WTC11 (cell line): Measurements from ENCODE around the gene HSPBAP1. TPM values are rescaled to one million over a fixed set of nuclear protein-coding genes. Genes with fewer than 3 reads are reported as not detected.

Source experiments
- HMGA2 ChIP-seq: fragments of 250-450 bp; sonication (Bioruptor Pico); IDR thresholded peaks from 2 replicates; pipeline ENCODE4 v1.4.0; 2021; ENCODE audit warnings: mild to moderate bottlenecking, moderate library complexity
- OVOL2 ChIP-seq: fragments of 250-450 bp; sonication (Bioruptor Pico); IDR thresholded peaks from 2 replicates; pipeline ENCODE4 v1.9.0; 2021; ENCODE audit warnings: mild to moderate bottlenecking, borderline replicate concordance
- SMAD4 ChIP-seq: sonication (generic); formaldehyde crosslinking; IDR thresholded peaks from 2 replicates; pipeline ENCODE4 v1.8.0; 2022; ENCODE audit warnings: mild to moderate bottlenecking, missing genetic modification reagents
- total RNA-seq: library from RNA; stranded (reverse); gene quantifications from 3 replicates; pipeline ENCODE4 v1.2.3, GENCODE V29; 2021
- TF ChIP-seq, protein P1 (sequence below): sonication (generic); formaldehyde crosslinking; IDR thresholded peaks from 2 replicates; pipeline ENCODE4 v1.8.1; 2023; ENCODE audit warnings: mild to moderate bottlenecking, moderate library complexity, missing genetic modification reagents
- TF ChIP-seq, protein P2 (sequence below): sonication (generic); formaldehyde crosslinking; IDR thresholded peaks from 2 replicates; pipeline ENCODE4 v1.8.1; 2023; ENCODE audit warnings: mild to moderate bottlenecking, missing genetic modification reagents, borderline replicate concordance
- TF ChIP-seq, protein P3 (sequence below): sonication (generic); formaldehyde crosslinking; IDR thresholded peaks from 2 replicates; pipeline ENCODE4 v1.8.1; 2023; ENCODE audit warnings: mild to moderate bottlenecking, missing genetic modification reagents
- TF ChIP-seq, protein P4 (sequence below): sonication (generic); formaldehyde crosslinking; IDR thresholded peaks from 2 replicates; pipeline ENCODE4 v1.8.1; 2023; ENCODE audit warnings: mild to moderate bottlenecking, missing genetic modification reagents
- TF ChIP-seq, protein P5 (sequence below): sonication (generic); formaldehyde crosslinking; IDR thresholded peaks from 2 replicates; pipeline ENCODE4 v1.8.0; 2022; ENCODE audit warnings: mild to moderate bottlenecking, missing genetic modification reagents
- TF ChIP-seq, protein P6 (sequence below): sonication (generic); formaldehyde crosslinking; IDR thresholded peaks from 2 replicates; pipeline ENCODE4 v1.8.1; 2022; ENCODE audit warnings: low read depth, missing genetic modification reagents, borderline replicate concordance
- TF ChIP-seq, protein P7 (sequence below): fragments of 250-450 bp; sonication (Bioruptor Pico); IDR thresholded peaks from 2 replicates; pipeline ENCODE4 v1.9.0; 2021; ENCODE audit warnings: mild to moderate bottlenecking, borderline replicate concordance
- TF ChIP-seq, protein P8 (sequence below): sonication (generic); formaldehyde crosslinking; IDR thresholded peaks from 2 replicates; pipeline ENCODE4 v1.8.1; 2022; ENCODE audit warnings: mild to moderate bottlenecking, moderate library complexity, missing genetic modification reagents

HSPBAP1 gene
- total RNA-seq, 1 experiment from 2014 or later, result 9.1 TPM

DNA sequence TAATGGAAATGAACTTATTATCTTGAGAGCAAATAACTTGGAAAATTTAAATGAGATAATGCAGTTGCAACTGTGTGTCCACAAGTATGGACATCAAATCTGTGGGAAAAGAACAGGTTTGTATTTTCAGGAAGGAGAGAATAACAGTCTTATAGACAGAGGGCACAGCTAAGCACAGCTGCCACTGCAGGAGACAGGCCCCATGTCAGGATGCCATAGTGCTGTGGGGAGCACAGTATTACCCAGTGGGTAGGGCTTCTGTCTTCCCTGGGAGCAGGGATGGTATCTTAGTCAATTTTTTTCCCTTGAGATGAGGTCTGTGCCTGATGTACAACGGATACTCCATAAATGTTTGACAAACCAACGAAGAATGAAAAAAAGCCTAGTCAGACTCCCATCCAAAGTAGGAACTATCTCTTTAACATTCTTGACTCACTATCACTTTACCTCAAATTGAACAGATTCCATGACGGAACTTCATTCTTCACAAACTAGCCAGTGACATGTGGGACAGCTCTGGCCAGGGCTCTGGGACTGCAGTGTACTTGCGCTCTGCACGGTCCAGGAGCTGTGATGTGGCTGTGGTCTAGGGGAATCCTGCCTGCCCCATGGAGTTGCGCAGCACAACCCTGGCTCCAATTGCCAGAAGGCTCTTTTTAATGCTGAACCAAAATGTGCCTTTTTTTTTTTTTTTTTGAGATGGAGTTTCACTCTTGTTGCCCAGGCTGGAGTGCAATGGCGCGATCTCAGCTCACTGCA lies 64.7 kb downstream of the HSPBAP1 start (continued):
- TF ChIP-seq, protein P1, sequence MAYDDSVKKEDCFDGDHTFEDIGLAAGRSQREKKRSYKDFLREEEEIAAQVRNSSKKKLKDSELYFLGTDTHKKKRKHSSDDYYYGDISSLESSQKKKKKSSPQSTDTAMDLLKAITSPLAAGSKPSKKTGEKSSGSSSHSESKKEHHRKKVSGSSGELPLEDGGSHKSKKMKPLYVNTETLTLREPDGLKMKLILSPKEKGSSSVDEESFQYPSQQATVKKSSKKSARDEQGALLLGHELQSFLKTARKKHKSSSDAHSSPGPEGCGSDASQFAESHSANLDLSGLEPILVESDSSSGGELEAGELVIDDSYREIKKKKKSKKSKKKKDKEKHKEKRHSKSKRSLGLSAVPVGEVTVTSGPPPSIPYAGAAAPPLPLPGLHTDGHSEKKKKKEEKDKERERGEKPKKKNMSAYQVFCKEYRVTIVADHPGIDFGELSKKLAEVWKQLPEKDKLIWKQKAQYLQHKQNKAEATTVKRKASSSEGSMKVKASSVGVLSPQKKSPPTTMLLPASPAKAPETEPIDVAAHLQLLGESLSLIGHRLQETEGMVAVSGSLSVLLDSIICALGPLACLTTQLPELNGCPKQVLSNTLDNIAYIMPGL (CRISPR knock-in tag), result no peak
- TF ChIP-seq HMGA2 (CRISPR knock-in tag), result no peak
- TF ChIP-seq, protein P2, sequence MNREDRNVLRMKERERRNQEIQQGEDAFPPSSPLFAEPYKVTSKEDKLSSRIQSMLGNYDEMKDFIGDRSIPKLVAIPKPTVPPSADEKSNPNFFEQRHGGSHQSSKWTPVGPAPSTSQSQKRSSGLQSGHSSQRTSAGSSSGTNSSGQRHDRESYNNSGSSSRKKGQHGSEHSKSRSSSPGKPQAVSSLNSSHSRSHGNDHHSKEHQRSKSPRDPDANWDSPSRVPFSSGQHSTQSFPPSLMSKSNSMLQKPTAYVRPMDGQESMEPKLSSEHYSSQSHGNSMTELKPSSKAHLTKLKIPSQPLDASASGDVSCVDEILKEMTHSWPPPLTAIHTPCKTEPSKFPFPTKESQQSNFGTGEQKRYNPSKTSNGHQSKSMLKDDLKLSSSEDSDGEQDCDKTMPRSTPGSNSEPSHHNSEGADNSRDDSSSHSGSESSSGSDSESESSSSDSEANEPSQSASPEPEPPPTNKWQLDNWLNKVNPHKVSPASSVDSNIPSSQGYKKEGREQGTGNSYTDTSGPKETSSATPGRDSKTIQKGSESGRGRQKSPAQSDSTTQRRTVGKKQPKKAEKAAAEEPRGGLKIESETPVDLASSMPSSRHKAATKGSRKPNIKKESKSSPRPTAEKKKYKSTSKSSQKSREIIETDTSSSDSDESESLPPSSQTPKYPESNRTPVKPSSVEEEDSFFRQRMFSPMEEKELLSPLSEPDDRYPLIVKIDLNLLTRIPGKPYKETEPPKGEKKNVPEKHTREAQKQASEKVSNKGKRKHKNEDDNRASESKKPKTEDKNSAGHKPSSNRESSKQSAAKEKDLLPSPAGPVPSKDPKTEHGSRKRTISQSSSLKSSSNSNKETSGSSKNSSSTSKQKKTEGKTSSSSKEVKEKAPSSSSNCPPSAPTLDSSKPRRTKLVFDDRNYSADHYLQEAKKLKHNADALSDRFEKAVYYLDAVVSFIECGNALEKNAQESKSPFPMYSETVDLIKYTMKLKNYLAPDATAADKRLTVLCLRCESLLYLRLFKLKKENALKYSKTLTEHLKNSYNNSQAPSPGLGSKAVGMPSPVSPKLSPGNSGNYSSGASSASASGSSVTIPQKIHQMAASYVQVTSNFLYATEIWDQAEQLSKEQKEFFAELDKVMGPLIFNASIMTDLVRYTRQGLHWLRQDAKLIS (CRISPR knock-in tag), result no peak
- TF ChIP-seq SMAD4, result no peak
- TF ChIP-seq, protein P3, sequence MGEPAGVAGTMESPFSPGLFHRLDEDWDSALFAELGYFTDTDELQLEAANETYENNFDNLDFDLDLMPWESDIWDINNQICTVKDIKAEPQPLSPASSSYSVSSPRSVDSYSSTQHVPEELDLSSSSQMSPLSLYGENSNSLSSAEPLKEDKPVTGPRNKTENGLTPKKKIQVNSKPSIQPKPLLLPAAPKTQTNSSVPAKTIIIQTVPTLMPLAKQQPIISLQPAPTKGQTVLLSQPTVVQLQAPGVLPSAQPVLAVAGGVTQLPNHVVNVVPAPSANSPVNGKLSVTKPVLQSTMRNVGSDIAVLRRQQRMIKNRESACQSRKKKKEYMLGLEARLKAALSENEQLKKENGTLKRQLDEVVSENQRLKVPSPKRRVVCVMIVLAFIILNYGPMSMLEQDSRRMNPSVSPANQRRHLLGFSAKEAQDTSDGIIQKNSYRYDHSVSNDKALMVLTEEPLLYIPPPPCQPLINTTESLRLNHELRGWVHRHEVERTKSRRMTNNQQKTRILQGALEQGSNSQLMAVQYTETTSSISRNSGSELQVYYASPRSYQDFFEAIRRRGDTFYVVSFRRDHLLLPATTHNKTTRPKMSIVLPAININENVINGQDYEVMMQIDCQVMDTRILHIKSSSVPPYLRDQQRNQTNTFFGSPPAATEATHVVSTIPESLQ (CRISPR knock-in tag), result no peak
- TF ChIP-seq, protein P4, sequence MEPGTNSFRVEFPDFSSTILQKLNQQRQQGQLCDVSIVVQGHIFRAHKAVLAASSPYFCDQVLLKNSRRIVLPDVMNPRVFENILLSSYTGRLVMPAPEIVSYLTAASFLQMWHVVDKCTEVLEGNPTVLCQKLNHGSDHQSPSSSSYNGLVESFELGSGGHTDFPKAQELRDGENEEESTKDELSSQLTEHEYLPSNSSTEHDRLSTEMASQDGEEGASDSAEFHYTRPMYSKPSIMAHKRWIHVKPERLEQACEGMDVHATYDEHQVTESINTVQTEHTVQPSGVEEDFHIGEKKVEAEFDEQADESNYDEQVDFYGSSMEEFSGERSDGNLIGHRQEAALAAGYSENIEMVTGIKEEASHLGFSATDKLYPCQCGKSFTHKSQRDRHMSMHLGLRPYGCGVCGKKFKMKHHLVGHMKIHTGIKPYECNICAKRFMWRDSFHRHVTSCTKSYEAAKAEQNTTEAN, result no peak
- TF ChIP-seq, protein P5, sequence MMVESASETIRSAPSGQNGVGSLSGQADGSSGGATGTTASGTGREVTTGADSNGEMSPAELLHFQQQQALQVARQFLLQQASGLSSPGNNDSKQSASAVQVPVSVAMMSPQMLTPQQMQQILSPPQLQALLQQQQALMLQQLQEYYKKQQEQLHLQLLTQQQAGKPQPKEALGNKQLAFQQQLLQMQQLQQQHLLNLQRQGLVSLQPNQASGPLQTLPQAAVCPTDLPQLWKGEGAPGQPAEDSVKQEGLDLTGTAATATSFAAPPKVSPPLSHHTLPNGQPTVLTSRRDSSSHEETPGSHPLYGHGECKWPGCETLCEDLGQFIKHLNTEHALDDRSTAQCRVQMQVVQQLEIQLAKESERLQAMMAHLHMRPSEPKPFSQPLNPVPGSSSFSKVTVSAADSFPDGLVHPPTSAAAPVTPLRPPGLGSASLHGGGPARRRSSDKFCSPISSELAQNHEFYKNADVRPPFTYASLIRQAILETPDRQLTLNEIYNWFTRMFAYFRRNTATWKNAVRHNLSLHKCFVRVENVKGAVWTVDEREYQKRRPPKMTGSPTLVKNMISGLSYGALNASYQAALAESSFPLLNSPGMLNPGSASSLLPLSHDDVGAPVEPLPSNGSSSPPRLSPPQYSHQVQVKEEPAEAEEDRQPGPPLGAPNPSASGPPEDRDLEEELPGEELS, result no peak
- TF ChIP-seq, protein P6, sequence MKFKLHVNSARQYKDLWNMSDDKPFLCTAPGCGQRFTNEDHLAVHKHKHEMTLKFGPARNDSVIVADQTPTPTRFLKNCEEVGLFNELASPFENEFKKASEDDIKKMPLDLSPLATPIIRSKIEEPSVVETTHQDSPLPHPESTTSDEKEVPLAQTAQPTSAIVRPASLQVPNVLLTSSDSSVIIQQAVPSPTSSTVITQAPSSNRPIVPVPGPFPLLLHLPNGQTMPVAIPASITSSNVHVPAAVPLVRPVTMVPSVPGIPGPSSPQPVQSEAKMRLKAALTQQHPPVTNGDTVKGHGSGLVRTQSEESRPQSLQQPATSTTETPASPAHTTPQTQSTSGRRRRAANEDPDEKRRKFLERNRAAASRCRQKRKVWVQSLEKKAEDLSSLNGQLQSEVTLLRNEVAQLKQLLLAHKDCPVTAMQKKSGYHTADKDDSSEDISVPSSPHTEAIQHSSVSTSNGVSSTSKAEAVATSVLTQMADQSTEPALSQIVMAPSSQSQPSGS (CRISPR knock-in tag), result no peak
- no peak for TF ChIP-seq OVOL2 (CRISPR knock-in tag)
- TF ChIP-seq, protein P7, sequence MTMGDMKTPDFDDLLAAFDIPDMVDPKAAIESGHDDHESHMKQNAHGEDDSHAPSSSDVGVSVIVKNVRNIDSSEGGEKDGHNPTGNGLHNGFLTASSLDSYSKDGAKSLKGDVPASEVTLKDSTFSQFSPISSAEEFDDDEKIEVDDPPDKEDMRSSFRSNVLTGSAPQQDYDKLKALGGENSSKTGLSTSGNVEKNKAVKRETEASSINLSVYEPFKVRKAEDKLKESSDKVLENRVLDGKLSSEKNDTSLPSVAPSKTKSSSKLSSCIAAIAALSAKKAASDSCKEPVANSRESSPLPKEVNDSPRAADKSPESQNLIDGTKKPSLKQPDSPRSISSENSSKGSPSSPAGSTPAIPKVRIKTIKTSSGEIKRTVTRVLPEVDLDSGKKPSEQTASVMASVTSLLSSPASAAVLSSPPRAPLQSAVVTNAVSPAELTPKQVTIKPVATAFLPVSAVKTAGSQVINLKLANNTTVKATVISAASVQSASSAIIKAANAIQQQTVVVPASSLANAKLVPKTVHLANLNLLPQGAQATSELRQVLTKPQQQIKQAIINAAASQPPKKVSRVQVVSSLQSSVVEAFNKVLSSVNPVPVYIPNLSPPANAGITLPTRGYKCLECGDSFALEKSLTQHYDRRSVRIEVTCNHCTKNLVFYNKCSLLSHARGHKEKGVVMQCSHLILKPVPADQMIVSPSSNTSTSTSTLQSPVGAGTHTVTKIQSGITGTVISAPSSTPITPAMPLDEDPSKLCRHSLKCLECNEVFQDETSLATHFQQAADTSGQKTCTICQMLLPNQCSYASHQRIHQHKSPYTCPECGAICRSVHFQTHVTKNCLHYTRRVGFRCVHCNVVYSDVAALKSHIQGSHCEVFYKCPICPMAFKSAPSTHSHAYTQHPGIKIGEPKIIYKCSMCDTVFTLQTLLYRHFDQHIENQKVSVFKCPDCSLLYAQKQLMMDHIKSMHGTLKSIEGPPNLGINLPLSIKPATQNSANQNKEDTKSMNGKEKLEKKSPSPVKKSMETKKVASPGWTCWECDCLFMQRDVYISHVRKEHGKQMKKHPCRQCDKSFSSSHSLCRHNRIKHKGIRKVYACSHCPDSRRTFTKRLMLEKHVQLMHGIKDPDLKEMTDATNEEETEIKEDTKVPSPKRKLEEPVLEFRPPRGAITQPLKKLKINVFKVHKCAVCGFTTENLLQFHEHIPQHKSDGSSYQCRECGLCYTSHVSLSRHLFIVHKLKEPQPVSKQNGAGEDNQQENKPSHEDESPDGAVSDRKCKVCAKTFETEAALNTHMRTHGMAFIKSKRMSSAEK (CRISPR knock-in tag), result no peak
- TF ChIP-seq, protein P8, sequence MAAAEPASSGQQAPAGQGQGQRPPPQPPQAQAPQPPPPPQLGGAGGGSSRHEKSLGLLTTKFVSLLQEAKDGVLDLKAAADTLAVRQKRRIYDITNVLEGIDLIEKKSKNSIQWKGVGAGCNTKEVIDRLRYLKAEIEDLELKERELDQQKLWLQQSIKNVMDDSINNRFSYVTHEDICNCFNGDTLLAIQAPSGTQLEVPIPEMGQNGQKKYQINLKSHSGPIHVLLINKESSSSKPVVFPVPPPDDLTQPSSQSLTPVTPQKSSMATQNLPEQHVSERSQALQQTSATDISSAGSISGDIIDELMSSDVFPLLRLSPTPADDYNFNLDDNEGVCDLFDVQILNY (CRISPR knock-in tag), result no peak
